ENCODE measurements around the gene MAPK9. TPM values are rescaled to one million over a fixed set of nuclear protein-coding genes. Genes with fewer than 3 reads are reported as not detected.

Gene MAPK9
- total RNA-seq, 3 donors from 2014 or later, result 37.4 to 54.1 (median 41.3) TPM

DNA sequence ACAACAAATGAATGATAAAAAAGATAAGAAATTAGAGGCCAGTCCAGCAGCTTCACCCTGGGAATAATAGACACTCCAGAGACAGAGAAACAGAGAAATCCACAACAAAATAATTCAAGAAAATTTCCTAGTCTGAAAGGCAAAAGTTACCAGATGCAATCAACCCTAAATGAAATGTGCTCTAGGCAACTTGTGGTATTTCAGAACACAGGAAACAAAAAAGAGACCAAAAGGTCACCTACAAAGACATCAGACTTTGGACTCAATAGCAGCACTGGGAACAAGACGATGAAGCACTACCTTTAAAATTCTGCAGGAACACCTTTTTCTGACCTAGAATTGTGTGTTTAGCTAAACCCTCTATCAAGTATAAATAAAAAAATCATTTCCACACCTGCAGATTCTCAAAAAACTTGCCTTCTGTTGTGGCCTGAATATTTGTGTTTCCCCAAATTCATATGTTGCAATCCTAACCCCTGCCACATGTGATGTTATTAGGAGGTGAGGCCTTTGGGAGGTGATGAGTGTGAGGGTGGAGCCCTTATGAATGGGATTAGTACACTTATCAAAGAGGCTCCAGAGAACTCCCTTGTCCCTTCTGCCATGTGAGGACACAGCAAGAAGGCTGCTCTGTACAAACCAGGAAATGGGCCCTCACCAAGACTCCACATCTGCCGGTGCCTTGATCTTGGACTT is 5.9 kb upstream of the MAPK9 start:
- no peaks in the 10 kb centered on the region for H3K36me3 ChIP-seq (ENCODE audit: low read depth)
- ATAC-seq (no peak), DNase-seq (no peak)
- H3K4me1 ChIP-seq (ENCODE audit: low read depth), result peaks cover 9% of the 10 kb centered on the region
- intact Hi-C loops (cut with DNase I, micrococcal nuclease), result loop anchor here in 1 of 2 donors (10.0 kb wide), 1 partner anchor 167 kb away; no protein-coding TSS in a partner anchor
- H3K4me3 ChIP-seq, result no peak overlapping the region
- TF ChIP-seq, protein P1, sequence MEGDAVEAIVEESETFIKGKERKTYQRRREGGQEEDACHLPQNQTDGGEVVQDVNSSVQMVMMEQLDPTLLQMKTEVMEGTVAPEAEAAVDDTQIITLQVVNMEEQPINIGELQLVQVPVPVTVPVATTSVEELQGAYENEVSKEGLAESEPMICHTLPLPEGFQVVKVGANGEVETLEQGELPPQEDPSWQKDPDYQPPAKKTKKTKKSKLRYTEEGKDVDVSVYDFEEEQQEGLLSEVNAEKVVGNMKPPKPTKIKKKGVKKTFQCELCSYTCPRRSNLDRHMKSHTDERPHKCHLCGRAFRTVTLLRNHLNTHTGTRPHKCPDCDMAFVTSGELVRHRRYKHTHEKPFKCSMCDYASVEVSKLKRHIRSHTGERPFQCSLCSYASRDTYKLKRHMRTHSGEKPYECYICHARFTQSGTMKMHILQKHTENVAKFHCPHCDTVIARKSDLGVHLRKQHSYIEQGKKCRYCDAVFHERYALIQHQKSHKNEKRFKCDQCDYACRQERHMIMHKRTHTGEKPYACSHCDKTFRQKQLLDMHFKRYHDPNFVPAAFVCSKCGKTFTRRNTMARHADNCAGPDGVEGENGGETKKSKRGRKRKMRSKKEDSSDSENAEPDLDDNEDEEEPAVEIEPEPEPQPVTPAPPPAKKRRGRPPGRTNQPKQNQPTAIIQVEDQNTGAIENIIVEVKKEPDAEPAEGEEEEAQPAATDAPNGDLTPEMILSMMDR (IDR thresholded peaks at IDR 0.05), result no peak
- H3K9me3 ChIP-seq, result no peaks in the 10 kb centered on the region

DNA sequence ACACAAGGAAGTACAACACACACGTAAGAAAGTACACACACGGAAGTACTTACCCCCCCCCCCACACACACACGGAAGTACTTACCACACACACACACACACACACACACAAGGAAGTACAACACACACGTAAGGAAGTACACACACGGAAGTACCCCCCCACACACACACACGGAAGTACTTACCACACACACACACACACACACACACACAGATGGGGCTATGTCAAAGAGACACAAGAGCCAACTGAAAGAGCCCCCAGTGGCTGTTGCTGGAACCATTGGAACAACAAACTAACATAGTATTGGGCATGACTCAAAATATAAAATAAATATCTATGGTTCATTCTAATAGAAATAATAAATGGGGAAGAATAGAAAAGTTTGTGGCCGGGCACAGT is 4.9 kb upstream of the MAPK9 start:
- intact Hi-C loops (cut with DNase I, micrococcal nuclease), result loop anchor here in 1 of 2 donors (10.0 kb wide), 1 partner anchor 168 kb away; no protein-coding TSS in a partner anchor
- Histone ChIP-seq H3K36me3 (ENCODE audit: low read depth) (no peaks in the 10 kb centered on the region), H3K9me3 (no peaks in the 10 kb centered on the region), H3K4me3 (no peak overlapping the region), H3K4me1 (ENCODE audit: low read depth) (peaks cover 9% of the 10 kb centered on the region)
- DNase-seq (no peak), ATAC-seq (no peak)
- TF ChIP-seq, protein P1 (IDR thresholded peaks at IDR 0.05), result no peak

DNA sequence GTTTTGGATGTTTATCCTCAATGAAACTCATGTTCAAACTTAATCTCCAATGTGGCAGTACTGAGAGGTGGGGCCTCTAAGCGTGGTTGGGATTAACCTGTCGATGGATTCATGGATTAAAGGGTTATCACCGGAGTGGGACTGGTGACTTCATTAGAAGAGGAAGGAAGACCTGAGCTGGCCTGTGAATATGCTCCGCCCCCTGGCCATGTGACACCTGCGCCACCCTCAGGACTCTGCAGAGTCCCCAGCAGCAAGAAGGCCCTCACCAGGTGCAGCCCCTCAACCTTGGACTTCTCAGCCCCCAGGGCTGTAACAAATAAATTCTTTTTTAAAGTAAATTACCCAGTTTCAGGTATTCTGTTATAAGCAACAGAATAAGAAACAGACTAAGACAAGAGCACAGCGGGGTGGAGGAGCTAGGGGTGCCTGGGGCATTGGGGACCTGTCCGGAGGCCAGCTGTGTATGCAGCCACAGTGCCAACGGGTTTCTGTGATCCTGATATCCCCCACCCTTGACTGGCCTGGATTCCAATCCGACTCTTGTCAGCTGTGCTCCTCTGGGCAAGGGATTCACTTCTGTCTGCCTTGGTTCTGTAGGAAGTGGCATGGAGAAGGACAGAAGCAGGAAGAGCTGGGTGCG is 3.2 kb upstream of the MAPK9 start:
- ATAC-seq, result no peak
- H3K4me3 ChIP-seq, result no peak overlapping the region
- intact Hi-C loops (cut with DNase I, micrococcal nuclease), result loop anchor here in 1 of 2 donors (10.0 kb wide), 1 partner anchor 170 kb away; no protein-coding TSS in a partner anchor

DNA sequence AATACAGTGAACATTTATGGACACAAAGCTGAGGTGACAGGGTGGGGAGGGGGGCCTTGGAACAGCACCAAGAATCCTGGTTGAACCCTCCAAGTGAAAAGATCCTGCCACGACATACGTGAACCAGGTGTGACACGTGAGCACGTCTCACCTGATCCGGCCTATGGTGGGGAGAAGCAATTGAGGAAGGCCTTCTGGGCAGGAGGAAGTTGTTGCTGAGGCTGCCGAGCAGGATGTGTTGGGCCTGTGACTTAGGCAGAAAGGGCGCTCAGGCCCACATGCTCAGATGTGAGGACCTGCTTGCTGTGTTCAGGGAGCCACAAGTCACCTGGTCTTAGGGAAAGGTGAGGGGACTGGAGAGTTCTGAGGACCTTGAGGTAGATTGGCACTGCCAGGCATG is 2.5 kb upstream of the MAPK9 start:
- intact Hi-C loops (cut with DNase I, micrococcal nuclease), result loop anchor here in 1 of 2 donors (10.0 kb wide), 1 partner anchor 170 kb away; no protein-coding TSS in a partner anchor
- Histone ChIP-seq H3K9me3 (no peaks in the 10 kb centered on the region), H3K4me1 (ENCODE audit: low read depth) (peaks cover 20% of the 10 kb centered on the region), H3K36me3 (ENCODE audit: low read depth) (no peaks in the 10 kb centered on the region), H3K4me3 (no peak overlapping the region)
- TF ChIP-seq, protein P1 (IDR thresholded peaks at IDR 0.05), result no peak
- ATAC-seq (no peak), DNase-seq (no peak)

More for the DNA sequence above, 3.2 kb upstream of the MAPK9 start:
- no peaks in the 10 kb centered on the region for H3K36me3 ChIP-seq (ENCODE audit: low read depth)
- TF ChIP-seq, protein P1 (IDR thresholded peaks at IDR 0.05), result no peak
- H3K4me1 ChIP-seq (ENCODE audit: low read depth), result peaks cover 20% of the 10 kb centered on the region
- no peaks in the 10 kb centered on the region for H3K9me3 ChIP-seq
- DNase-seq, result no peak

DNA sequence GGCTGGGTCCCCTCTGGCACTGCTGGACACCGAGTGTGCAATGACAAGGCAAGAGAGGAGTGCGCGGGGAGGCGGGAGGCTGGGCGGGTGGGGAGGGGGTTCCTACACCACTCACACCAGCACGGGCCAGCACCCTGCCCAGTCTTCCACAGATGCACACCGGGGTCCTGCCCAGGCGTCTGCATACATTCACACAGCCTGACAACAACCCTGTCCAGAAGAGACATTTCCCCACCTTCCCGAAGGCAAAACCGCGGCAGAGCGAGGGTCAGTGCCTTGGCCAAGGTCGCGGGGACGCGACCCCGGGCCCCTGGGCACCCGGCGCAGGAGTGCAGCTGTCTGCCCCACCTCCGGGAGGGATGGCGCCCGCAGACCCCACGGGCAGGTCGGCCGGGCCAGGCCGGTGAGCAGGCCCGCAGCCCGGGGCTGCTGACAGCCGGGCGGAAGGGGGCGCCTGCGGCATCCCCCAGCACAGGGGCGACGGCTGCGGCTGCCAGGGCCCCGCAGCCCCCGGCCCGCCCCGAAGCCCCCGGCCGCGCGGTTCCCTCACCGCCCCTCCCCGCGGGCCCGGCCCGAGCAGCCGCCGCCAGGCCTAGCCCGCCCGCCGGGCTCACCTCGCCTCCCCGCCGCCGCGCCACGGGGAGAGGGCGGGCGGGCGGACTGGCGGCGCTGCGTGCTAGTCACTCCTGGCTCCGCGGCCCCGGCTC is 496 bp downstream of the MAPK9 start:
- TF ChIP-seq, protein P1 (IDR thresholded peaks at IDR 0.05), result no peak
- Histone ChIP-seq H3K9me3 (no peaks in the 10 kb centered on the region), H3K4me1 (ENCODE audit: low read depth) (peaks cover 26% of the 10 kb centered on the region), H3K36me3 (ENCODE audit: low read depth) (no peaks in the 10 kb centered on the region), H3K4me3 (peak overlapping the region; percentile 98)
- intact Hi-C loops (cut with DNase I, micrococcal nuclease), result loop anchor here in 1 of 2 donors (10.0 kb wide), 1 partner anchor 173 kb away; no protein-coding TSS in a partner anchor
- ATAC-seq (peak; percentile 2), DNase-seq (peak; percentile 35 to 59 (median 49))
